ENCODE results near the gene ZMYM5.
"Not testable (repeated sequence)": the region's sequence is repeated elsewhere in the genome, so short reads cannot be mapped to it uniquely, and the experiment has no call there.

Gene ZMYM5

DNA sequence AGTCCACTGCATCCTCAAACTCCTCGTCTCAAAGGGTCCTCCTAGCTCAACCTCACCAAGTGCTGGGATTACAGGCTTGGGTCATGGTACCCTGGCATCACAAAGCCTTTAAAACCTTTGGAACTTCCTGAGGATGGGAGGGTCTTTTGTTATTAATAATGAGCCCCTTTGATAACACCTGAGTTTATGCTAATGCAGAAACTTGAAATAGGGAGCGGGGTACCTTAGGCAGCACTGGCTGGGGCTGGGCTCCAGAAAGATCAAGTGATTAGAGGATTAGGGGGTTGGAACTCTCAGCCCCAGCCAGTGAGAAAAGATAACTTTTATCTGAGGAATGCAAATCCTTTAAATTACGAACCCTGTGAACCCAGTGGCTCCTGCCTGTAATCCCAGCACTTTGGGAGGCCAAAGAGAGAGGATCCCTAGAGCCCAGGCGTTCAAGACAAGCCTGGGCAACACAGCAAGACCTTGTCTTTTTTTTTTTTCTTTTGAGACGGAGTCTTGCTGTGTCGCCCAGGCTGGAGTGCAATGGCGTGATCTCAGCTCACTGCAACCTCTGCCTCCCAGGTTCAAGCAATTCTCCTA, 71.4 kb downstream of the ZMYM5 start:
- Histone ChIP-seq H3K4me2 (ENCODE audit: insufficient read depth, low read length) (no peak overlapping the region), H2AFZ (ENCODE audit: low read depth, low read length) (no peak overlapping the region), H3K9ac (ENCODE audit: low read depth, low read length) (no peak overlapping the region), H3K27me3 (ENCODE audit: insufficient read depth, low read length, poor library complexity) (no peaks in the 10 kb centered on the region), H3K27ac (ENCODE audit: low read length) (no peak overlapping the region), H3K36me3 (ENCODE audit: insufficient read depth, low read length) (no peaks in the 10 kb centered on the region), H4K20me1 (ENCODE audit: insufficient read depth, low read length) (no peaks in the 10 kb centered on the region), H3K79me2 (ENCODE audit: insufficient read depth, low read length) (no peaks in the 10 kb centered on the region), H3K4me3 (ENCODE audit: low read depth in 1 of 2, low read length in 2 of 2) (no peak overlapping the region), H3K9me3 (ENCODE audit: insufficient read depth, low read length, severe bottlenecking) (no peaks in the 10 kb centered on the region), H3K4me1 (ENCODE audit: insufficient read depth, low read length) (no peaks in the 10 kb centered on the region)
- TF ChIP-seq EZH2 (IDR thresholded peaks at IDR 0.05; ENCODE audit: borderline replicate concordance, low read depth, low read length, severe bottlenecking): no peak
- TF ChIP-seq CTCF (IDR thresholded peaks at IDR 0.05; ENCODE audit: borderline replicate concordance, extremely low read depth, low read length, poor library complexity, severe bottlenecking): no peak
- ATAC-seq (ENCODE audit: insufficient read depth, low read depth) (no peak), DNase-seq (no peak)

GRCh38 chr13:19782727-19783682, 80.4 kb downstream of the ZMYM5 start, which contains the start of gene PSPC1:
TSS of gene PSPC1 (minus strand) at chr13:19782945. CDS start at chr13:19782757, 188 bp downstream.
- Histone ChIP-seq H2AFZ (ENCODE audit: low read depth, low read length) (peak within 1 kb of the TSS; percentile 95), H3K4me1 (ENCODE audit: insufficient read depth, low read length) (peaks cover 15% of the 10 kb centered on the region), H4K20me1 (ENCODE audit: insufficient read depth, low read length) (peaks cover 11% of the 10 kb centered on the region; the same call in 1 of the 2 replicates), H3K4me2 (ENCODE audit: insufficient read depth, low read length) (peak within 1 kb of the TSS; percentile 90), H3K9ac (ENCODE audit: low read depth, low read length) (peak within 1 kb of the TSS; percentile 99), H3K27ac (ENCODE audit: low read length) (peak within 1 kb of the TSS; percentile 98), H3K79me2 (ENCODE audit: insufficient read depth, low read length) (peaks cover 24% of the 10 kb centered on the region), H3K36me3 (ENCODE audit: insufficient read depth, low read length) (peaks cover 15% of the 10 kb centered on the region), H3K4me3 (ENCODE audit: low read depth in 1 of 2, low read length in 2 of 2) (peak within 1 kb of the TSS; percentile 95 to 96)
- ATAC-seq (ENCODE audit: insufficient read depth, low read depth) (peak; percentile 91), DNase-seq (peak; percentile 96)
- not testable (repeated sequence) for H3K9me3 ChIP-seq (ENCODE audit: insufficient read depth, low read length, severe bottlenecking); H3K27me3 ChIP-seq (ENCODE audit: insufficient read depth, low read length, poor library complexity)

DNA sequence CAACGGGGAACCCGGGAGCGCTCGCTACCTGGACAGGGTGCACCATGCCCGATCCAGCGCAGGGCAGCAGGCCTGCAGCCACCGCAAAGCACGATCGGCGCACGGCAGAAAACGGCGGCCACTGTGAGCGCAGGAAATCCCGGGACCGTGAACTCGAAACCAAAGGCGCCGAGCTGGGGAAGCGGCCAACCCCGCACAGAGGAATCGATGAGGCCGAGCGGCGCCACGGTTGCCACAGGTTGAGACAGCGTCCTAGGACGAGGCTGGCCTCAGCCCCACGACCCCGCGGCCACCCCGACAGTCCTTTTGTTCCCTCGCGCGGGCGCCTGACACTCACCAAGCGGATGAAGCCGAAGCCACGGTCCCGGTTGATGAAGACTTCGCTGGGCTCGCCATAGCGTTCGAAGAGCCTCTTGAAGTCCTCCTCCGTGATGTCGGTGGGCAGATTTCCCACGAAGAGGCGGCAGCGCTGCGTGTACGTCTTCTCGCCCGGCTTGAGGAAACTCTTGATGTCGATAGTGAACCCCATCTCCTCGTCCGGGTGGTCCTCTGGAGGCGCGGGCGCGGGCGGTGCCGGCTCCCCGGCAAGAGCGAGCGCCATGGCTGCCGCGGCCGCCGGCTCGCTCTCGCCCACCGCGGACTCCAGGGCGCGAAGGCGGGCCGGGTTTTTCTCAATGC, 81.3 kb downstream of the ZMYM5 start:
- peak; percentile 58 for DNase-seq
- Histone ChIP-seq H3K27me3 (ENCODE audit: insufficient read depth, low read length, poor library complexity) (no peaks in the 10 kb centered on the region), H3K4me3 (ENCODE audit: low read depth in 1 of 2, low read length in 2 of 2) (peak overlapping the region; percentile 95 to 96), H2AFZ (ENCODE audit: low read depth, low read length) (peak overlapping the region; percentile 95), H3K9me3 (ENCODE audit: insufficient read depth, low read length, severe bottlenecking) (peaks cover 4% of the 10 kb centered on the region), H3K27ac (ENCODE audit: low read length) (peak overlapping the region; percentile 98), H3K4me1 (ENCODE audit: insufficient read depth, low read length) (peaks cover 15% of the 10 kb centered on the region), H3K9ac (ENCODE audit: low read depth, low read length) (peak overlapping the region; percentile 99), H3K36me3 (ENCODE audit: insufficient read depth, low read length) (peaks cover 21% of the 10 kb centered on the region), H4K20me1 (ENCODE audit: insufficient read depth, low read length) (peaks cover 11% of the 10 kb centered on the region; the same call in 1 of the 2 replicates), H3K79me2 (ENCODE audit: insufficient read depth, low read length) (peaks cover 32% of the 10 kb centered on the region), H3K4me2 (ENCODE audit: insufficient read depth, low read length) (peak overlapping the region; percentile 90)
- TF ChIP-seq EZH2 (IDR thresholded peaks at IDR 0.05; ENCODE audit: borderline replicate concordance, low read depth, low read length, severe bottlenecking): no peak
- TF ChIP-seq CTCF (IDR thresholded peaks at IDR 0.05; ENCODE audit: borderline replicate concordance, extremely low read depth, low read length, poor library complexity, severe bottlenecking): no peak
- ATAC-seq (ENCODE audit: insufficient read depth, low read depth): peak; percentile 57

All from DND-41 (cell line).